ENCODE data around the gene C10orf67.

The C10orf67 gene

GRCh38 chr10:23157239-23157681 lies 187.3 kb downstream of the C10orf67 start:
- DNase-seq: no peak

GRCh38 chr10:23156447-23157150 lies 188.0 kb downstream of the C10orf67 start:
- no peak for DNase-seq

- no peak for DNase-seq
Observed at GRCh38 chr10:23155169-23155568, 189.4 kb downstream of the C10orf67 start.
